GM18909 (cell line): ENCODE data around the gene PACC1.

ENCODE experiments used
- ATAC-seq: cut with Tn5 transposase; IDR thresholded peaks from one replicate; pipeline ENCODE4 v1.9.1; 2021; ENCODE audit warnings: mild to moderate bottlenecking; ENCODE audit not compliant: unreplicated experiment, poor library complexity

Gene PACC1

GRCh38 chr1:212414328-212415106 is at the start of gene PACC1:
Gene PACC1 (minus strand): TSS chr1:212414886. CDS start chr1:212414757, 129 bp downstream.
- ATAC-seq: peak; percentile 97

DNA sequence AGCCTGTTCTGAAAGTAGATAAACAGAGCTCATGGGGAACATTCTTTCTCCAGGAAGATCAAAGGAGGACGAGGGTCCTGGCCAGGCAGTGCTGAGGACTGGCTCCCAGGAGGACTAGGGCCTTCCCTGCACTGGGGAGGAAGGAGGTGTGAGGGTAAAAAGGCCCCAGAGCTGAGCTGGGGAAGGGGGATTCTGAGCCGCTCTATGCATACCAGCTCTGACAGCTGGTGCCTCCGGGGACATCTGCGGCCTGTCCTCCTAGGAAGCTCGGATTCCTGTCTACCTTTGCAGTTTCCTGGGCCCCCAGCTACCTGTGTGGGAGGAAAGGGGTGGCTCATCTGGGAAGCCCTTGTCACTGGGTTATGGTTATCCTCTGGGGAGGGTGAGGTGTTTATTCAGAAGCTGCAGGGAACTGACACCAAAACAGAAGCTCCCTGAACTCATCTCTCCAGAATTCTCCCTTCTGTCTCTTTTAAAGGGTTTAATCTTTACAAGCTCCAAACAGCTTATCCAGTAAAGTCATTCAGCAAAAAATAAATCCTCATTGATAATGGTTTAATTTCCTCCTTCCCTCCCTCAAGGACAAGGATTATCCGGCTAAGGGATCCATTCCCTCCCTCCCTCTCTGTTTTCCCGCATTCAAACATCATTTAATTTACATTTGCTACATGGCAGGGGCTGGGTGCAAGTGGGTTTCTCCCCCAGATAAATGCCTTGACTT is 49.0 kb upstream of the PACC1 start:
- no peak for ATAC-seq

DNA sequence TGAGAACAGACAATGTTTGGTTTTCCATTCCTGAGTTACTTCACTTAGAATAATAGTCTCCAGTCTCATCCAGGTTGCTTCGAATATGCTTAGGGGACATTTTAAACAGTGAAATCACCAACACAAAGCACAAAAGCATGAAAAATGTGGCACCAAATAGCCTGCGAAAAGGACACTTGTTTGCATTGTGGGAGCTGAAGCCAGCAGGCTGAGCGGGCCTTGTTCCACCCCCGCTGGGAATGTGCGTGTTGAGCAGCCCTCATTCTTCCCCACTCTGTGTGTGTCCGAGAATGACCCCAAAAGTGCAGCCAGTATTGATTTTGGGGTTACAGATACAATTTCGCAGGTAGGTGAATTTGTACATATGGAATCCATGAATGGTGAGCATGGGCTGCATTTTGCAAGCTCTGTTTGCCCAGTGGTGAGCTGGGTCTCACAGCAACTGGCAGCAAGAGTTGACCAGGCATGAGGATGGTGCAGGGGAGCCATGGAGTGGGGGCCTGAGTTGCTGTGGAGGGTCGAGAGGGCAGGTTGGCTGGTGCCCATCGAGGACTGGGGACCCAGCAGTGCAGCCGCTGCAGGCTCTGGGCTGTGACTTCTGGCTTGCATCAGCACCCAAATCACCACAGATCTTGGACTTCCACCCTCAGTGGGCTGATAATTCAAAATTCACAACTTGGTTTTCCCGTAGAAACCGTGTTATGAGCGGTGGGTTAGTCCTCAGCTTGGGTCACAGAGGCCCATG is 47.4 kb upstream of the PACC1 start:
- ATAC-seq: no peak

DNA sequence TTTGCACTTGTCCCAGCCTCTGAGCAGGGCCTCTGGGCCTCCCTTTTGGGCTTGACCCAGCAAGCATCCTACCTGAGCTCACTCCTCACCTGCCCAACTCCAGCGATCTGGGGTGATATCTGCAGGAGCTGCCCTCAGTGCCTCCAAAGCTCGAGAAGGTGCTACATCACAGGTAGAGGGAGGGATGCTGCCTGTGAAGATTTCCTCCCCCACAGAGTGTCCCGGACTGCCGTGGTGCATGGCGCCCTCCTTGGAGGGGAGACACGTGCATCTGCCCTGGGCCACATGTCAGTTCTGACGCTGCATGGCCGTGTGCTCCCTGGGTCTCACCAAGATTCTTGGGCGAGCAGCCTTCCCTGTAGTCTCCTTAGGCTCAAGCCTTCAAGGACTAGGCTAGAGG is 45.7 kb upstream of the PACC1 start:
- no peak for ATAC-seq

GRCh38 chr1:212459656-212460055 is 45.0 kb upstream of the PACC1 start:
- ATAC-seq: no peak

- no peak for ATAC-seq
Observed at GRCh38 chr1:212458817-212459216, 44.1 kb upstream of the PACC1 start.

DNA sequence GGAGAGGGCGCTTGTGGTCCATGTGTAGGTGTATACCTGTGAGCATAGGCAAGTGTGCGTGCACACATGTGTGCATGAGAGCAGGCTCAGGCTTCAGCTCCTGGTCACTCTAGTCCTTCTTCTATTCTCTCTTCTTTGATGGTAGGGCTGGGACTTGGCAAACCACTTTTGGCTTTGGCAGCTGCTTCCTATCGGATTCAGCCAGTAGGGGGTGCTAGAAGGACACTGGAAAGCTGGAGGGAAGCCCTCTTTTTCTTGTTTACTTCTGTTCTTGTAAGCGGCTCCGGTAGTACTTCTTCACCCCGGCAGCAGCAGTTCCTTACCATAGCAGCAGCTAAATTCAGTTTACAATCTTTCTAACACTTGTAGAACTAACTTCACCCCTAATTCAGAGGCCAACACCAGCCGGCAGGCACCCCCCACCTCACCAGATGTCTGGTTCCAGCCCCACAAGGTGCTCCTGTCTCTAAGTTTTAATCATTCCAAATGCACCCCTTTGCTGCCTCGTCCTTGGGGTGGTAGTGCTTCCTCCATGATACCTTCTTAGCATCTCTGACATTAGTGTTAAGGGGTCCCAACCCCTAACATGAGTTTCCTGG is 43.2 kb upstream of the PACC1 start:
- no peak for ATAC-seq

DNA sequence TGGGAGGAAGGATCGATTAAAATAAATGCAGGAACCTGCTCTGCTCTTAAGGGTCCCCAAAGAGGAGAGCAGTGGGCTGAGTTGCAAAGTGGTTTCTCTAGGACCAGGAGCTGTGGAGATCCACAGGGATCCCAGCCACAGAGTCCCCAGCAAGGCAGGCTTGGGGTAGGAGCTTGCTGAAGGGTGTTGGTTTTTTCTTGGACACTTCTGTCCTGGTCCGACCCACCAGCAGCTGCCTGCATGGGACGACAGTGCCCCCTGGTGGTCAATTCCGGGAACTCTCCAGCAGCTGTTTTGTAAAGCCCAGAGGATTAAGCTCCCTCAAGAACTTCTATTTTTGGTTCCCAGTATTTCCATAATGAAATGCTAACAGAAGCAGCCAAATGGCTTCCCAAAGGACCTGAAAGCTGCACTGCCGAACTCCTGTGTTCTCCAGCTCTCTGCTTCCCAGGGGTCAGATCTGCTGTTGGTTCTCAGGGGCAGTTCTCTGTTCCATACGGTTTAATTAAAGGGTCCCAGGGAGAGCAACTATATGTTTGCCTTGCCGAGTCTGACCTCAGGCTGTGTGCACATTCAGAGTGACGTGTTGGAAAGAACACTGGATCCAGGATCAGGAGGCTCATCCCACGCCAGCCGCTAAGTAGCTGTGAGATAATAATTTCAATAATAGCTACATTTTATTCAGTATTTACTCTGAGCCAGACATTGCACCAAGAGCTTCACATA is 41.3 kb upstream of the PACC1 start:
- peak; percentile 71 for ATAC-seq

- no peak for ATAC-seq
Observed at GRCh38 chr1:212455401-212455800, 40.7 kb upstream of the PACC1 start.

DNA sequence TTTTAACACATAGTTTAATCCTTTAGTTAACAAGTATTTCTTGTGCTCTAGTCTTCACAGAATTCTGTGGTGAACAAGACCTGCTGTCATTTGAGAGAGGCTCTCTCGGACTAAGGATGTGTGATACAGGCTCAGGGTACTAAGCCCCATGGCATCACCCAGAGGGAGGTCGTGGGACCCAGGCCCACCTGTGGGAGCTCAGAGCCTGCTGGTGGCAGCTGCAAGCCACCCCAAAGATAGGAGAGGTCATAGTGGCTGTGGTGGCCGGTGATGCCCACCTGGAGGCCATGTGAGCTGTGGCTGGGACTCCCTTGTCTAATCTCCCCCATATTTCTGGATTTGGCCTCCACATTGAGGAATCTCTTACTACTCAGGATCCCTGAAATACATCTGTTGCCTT is 40.1 kb upstream of the PACC1 start:
- ATAC-seq: no peak

- no peak for ATAC-seq
Observed at GRCh38 chr1:212453156-212453857, 38.6 kb upstream of the PACC1 start.

DNA sequence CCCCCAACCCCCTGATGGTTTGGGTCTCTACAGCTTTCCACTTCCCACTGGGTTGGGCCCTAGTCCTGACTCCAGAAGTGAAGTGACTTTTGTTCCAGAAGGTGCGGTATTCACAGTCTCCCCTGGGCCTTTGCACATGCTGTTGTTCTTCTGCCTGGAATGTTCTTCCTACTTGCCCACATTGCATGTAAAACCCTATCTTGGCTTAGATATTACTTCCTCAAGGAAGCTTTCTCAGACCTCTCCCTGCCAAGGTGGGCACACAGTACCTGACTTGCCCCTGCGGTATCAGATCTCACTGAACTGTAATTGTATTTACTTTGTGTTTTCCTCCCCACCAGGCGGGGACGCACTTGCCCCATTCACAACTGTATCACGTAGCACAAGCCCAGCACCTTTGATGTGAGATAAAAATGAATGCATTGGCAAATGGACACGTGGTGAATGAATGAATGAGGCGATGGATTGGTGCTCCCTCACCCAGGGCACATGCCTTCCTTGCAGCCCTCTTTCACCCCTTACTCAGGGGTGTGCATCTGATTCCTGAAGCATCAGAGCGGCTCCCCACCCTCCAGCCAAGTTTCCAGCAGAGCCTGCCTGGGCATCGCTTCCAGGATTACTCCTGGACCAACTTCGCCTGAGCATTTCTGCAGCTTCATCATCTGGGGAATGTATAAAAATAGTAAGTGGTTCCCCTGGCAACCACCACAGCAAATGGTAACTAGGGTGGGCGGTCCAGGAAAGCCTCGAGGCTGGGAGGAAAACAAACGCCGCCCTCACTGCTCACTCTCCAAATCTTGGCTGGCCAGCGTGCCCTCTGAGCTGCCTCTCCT is 37.9 kb upstream of the PACC1 start:
- ATAC-seq: no peak

DNA sequence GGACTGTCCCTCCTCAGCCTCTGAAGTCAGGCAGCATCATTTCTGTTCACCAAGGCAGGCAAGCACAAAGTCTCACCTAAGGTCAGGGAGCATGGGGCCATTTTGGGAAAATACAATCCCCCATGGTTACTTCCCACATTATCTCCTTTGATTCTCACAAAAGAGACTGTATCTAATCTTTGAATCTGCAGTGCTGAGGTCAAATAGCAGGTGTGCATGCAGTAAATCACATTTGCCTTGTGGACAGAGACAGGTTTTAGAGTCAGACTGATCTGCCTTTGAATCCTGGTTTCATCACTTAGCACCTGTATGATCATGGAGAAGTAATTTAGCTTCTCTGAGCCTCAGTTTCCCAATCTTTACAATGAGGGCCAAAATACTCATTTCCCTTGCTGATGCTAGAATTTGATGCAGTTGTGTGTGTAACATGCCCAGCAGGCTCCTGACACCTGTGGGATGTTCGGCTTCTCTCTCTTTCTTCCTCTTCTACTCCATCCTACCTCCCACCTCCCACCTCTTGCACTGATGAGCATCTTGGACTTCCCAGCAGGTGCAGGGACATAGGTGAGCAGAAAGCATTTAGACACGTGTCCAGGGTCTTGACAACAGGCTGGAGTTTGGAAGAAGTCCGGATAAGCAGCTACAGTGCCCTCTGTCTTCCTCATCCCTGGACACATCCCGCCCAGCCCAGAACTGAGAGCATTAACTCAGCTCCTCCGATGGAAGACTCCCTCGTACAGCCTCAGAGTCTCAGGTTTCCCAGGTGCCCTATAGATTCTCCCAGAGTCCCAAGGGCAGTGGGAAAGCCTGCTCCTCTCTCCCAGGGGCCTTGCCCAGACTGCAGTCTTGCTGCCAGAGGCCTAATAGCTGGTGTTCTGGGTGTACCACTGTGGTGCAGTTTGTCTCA is 37.0 kb upstream of the PACC1 start:
- no peak for ATAC-seq

- ATAC-seq: no peak
Observed at GRCh38 chr1:212450331-212450881, 35.7 kb upstream of the PACC1 start.

DNA sequence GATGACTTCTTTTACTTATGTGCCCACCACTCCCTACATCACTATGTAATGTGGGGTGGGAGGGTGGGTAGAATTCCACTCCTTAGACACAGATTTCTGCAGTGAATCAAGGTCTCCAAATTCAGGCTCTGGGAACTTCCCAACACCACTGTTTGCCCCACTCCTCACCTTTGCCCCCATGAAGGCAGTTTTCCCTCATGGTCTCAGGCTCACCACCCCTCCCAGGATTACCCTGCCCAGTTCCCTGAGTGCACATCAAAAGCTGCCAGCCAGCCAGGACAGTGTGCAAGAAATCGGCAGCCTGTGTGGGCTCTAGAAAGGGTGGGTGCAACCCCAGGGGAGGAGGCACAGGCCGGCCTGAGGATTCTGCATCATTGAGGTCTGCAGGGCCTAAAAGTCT is 32.8 kb upstream of the PACC1 start:
- ATAC-seq: no peak

DNA sequence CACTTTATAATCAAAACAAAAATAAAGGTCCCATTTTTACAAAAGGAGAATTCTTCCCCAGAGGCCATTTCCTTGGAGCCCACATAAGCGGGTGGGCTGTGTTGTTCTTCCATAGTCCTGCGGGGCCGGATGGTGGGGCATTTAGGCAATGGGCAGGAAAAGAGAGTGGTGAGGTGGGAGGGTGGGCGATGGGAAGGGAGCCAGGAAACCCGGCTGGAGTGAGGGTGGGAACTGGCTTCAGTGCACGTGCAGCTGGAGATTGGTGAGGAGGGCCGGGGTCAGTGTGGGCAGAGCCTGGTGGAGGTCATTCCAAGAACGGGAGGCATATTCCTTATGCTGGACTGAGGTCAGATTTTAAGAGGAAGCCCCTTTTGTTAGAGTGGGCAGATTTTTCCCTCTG is 31.6 kb upstream of the PACC1 start:
- no peak for ATAC-seq

DNA sequence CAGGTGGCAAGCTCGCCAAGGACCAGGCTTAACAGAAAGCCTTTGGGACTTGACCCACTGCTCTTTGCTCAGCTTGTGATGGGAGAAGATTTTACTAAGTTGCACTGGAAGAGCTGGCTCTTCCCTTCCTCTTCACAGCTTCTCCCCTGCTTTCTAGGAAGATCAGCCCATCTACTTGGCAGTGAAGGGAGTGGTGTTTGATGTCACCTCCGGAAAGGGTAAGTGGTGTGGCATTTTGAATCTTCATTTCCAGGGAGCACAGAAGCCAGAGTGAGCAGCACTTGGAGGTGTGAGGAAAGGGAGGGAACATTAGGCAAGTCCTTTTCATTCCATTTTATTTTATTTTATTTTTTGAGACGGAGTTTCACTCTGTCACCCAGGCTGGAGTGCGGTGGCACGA is 27.7 kb upstream of the PACC1 start:
- ATAC-seq: no peak
